ENCODE results near the gene S100A9. TPM values are rescaled to one million over a fixed set of nuclear protein-coding genes. Genes with fewer than 3 reads are reported as not detected.

Gene S100A9
- total and polyA plus RNA-seq, 2 of the 8 experiments (the other 6 are each of a cell fraction or from before 2014, with no cell fraction given) = not detected

DNA sequence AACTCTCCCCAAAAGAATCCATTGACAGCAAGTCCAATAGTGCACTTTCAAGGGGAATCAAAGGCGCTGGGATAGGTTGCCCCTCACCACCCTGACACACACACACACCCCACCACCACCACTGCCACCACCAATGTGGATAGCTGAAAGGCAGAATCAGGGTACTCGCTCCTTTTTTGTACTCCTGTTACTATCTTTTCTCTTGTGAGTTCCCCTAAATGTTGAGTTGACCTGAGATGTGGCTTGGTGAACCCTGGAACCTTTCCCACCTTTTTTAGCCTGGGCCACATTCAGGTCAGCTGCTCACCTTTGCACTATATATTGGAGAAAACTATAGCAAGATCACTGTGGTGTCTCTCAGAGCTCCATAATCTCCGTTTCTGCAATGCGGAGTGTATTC, 29.3 kb downstream of the S100A9 start:
- Histone ChIP-seq H3K4me2 (ENCODE audit: insufficient read depth in 1 of 2, low read depth in 2 of 2, low read length in 2 of 2) (no peak overlapping the region), H2BK20ac (ENCODE audit: low read length) (no peak overlapping the region), H3K4me3 (ENCODE audit: extremely low read depth in 1 of 4, insufficient read depth in 2 of 4, low read depth in 3 of 4, low read length in 4 of 4) (no peak overlapping the region), H2AFZ (ENCODE audit: low read length) (no peak overlapping the region), H3K23ac (ENCODE audit: insufficient read length) (no peak overlapping the region), H4K20me1 (replicated peaks in 1 of 2; ENCODE audit: control insufficient read depth in 1 of 2, insufficient read depth in 2 of 2, low read length in 2 of 2) (no peaks in the 10 kb centered on the region), H2BK120ac (replicated peaks; ENCODE audit: low read depth, low read length) (no peak overlapping the region), H3K14ac (ENCODE audit: insufficient read length) (no peak overlapping the region), H3K56ac (replicated peaks; ENCODE audit: insufficient read length, low read depth, low read length) (no peak overlapping the region), H3K27me3 (replicated peaks in 1 of 4; ENCODE audit: control insufficient read depth in 3 of 4, extremely low read depth in 1 of 4, insufficient read depth in 3 of 4, low read length in 3 of 4) (peaks cover 0 to 2% (median 0%) of the 10 kb centered on the region in 4 experiments; a peak in 1 of 7 replicates), H4K8ac (ENCODE audit: extremely low read depth, insufficient read depth, low read length) (no peak overlapping the region), H3K18ac (ENCODE audit: extremely low read depth, low read length) (no peak overlapping the region), H3K27ac (ENCODE audit: low read depth, low read length) (no peak overlapping the region), H2BK15ac (ENCODE audit: low read length) (no peak overlapping the region), H3K79me1 (ENCODE audit: low read depth, low read length) (no peaks in the 10 kb centered on the region), H3K79me2 (ENCODE audit: control insufficient read depth in 1 of 2, insufficient read depth in 2 of 2, low read length in 2 of 2) (no peaks in the 10 kb centered on the region), H2BK5ac (ENCODE audit: low read depth, low read length) (no peak overlapping the region), H3K9me3 (ENCODE audit: insufficient read depth in 2 of 2, low read depth in 1 of 2, low read length in 1 of 2) (no peaks in the 10 kb centered on the region), H3K23me2 (ENCODE audit: low read depth, low read length) (no peaks in the 10 kb centered on the region), H3K4ac (replicated peaks; ENCODE audit: insufficient read length, low read depth, low read length) (no peak overlapping the region), H3K9ac (replicated peaks in 1 of 4; ENCODE audit: extremely low read depth in 1 of 4, low read depth in 3 of 4, low read length in 3 of 4) (no peak overlapping the region), H3K4me1 (replicated peaks in 1 of 4; ENCODE audit: control insufficient read depth in 3 of 4, insufficient read depth in 4 of 4, low read length in 3 of 4) (no peaks in the 10 kb centered on the region), H2AK5ac (ENCODE audit: low read depth, low read length) (no peak overlapping the region), H3K36me3 (ENCODE audit: control insufficient read depth in 2 of 4, insufficient read depth in 4 of 4, low read length in 3 of 4) (no peaks in the 10 kb centered on the region), H2BK12ac (ENCODE audit: low read depth, low read length) (no peak overlapping the region), H4K5ac (ENCODE audit: insufficient read length, low read depth, low read length) (no peak overlapping the region), H4K91ac (replicated peaks; ENCODE audit: insufficient read length, low read length) (no peak overlapping the region)
- FAIRE-seq (no peak), DNase-seq (ENCODE audit: low read depth in 1 of 2, low spot score in 2 of 2) (no peak)
- 78% methylated on average over 4 of the region's 4 CpGs; no CpG with 5 or more reads in 1 of the 2 experiments for WGBS, 2 experiments (ENCODE audit: extremely low coverage in 1 of 2, insufficient coverage in 1 of 2, insufficient read length in 1 of 2, insufficient replicate concordance in 2 of 2, low coverage in 1 of 2, low lambda C conversion rate in 2 of 2, missing lambda C conversion rate in 1 of 2)
- TF ChIP-seq MAX (IDR thresholded peaks at IDR 0.05) (no peak), GTF2F1 (IDR thresholded peaks at IDR 0.05; ENCODE audit: borderline replicate concordance, low read depth, low read length) (no peak), SIX5 (IDR thresholded peaks at IDR 0.05; ENCODE audit: low read depth, low read length) (no peak), KDM1A (IDR thresholded peaks at IDR 0.05; ENCODE audit: borderline replicate concordance, low read length) (no peak), NANOG (IDR thresholded peaks at IDR 0.05; ENCODE audit: insufficient read depth, low read depth, low read length, poor library complexity, severe bottlenecking) (no peak), TBP (IDR thresholded peaks at IDR 0.05; ENCODE audit: low read depth, low read length) (no peak), POLR2AphosphoS5 (IDR thresholded peaks at IDR 0.05; ENCODE audit: low read depth, low read length) (no peak), ASH2L (IDR thresholded peaks at IDR 0.05; ENCODE audit: low read length) (no peak), YY1 (IDR thresholded peaks at IDR 0.05; ENCODE audit: low read depth, low read length) (no peak), JUN (IDR thresholded peaks at IDR 0.05; ENCODE audit: low read depth, low read length) (no peak), POLR2A (IDR thresholded peaks at IDR 0.05; ENCODE audit: control extremely low read depth in 1 of 2, low read depth in 2 of 2, low read length in 2 of 2) (no peak), EGR1 (IDR thresholded peaks at IDR 0.05; ENCODE audit: borderline replicate concordance, low read depth, low read length) (no peak)
- ChIA-PET POLR2A (ENCODE audit: partially characterized antibody) (interaction anchor here (0.7 kb wide), 1 partner anchor 227 kb away, joined by 3 read pairs; no protein-coding TSS in a partner anchor), CTCF (ENCODE audit: partially characterized antibody) (interaction anchor here (0.8 to 2.3 kb wide), 6 partner anchors 13 to 116 kb away, joined by 3 to 10 read pairs (median 4); no protein-coding TSS in a partner anchor)
